Measurements from ENCODE around the gene MACROH2A1.

Gene MACROH2A1

GRCh38 chr5:135391869-135392255 is 7.2 kb downstream of the MACROH2A1 start:
- H3K4me3 ChIP-seq (ENCODE audit: low read depth, low read length), result no peak overlapping the region
- TF ChIP-seq, protein P1, sequence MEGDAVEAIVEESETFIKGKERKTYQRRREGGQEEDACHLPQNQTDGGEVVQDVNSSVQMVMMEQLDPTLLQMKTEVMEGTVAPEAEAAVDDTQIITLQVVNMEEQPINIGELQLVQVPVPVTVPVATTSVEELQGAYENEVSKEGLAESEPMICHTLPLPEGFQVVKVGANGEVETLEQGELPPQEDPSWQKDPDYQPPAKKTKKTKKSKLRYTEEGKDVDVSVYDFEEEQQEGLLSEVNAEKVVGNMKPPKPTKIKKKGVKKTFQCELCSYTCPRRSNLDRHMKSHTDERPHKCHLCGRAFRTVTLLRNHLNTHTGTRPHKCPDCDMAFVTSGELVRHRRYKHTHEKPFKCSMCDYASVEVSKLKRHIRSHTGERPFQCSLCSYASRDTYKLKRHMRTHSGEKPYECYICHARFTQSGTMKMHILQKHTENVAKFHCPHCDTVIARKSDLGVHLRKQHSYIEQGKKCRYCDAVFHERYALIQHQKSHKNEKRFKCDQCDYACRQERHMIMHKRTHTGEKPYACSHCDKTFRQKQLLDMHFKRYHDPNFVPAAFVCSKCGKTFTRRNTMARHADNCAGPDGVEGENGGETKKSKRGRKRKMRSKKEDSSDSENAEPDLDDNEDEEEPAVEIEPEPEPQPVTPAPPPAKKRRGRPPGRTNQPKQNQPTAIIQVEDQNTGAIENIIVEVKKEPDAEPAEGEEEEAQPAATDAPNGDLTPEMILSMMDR (IDR thresholded peaks at IDR 0.05; ENCODE audit: low read depth, low read length), result no peak
- no peak for TF ChIP-seq POLR2A (IDR thresholded peaks at IDR 0.05; ENCODE audit: extremely low read depth, insufficient read length)
- no peak for TF ChIP-seq MYC (IDR thresholded peaks at IDR 0.05; ENCODE audit: low read depth, low read length)
- no peak for TF ChIP-seq MAX (IDR thresholded peaks at IDR 0.05; ENCODE audit: low read depth, low read length)
- no peak for DNase-seq (ENCODE audit: low read depth)

DNA sequence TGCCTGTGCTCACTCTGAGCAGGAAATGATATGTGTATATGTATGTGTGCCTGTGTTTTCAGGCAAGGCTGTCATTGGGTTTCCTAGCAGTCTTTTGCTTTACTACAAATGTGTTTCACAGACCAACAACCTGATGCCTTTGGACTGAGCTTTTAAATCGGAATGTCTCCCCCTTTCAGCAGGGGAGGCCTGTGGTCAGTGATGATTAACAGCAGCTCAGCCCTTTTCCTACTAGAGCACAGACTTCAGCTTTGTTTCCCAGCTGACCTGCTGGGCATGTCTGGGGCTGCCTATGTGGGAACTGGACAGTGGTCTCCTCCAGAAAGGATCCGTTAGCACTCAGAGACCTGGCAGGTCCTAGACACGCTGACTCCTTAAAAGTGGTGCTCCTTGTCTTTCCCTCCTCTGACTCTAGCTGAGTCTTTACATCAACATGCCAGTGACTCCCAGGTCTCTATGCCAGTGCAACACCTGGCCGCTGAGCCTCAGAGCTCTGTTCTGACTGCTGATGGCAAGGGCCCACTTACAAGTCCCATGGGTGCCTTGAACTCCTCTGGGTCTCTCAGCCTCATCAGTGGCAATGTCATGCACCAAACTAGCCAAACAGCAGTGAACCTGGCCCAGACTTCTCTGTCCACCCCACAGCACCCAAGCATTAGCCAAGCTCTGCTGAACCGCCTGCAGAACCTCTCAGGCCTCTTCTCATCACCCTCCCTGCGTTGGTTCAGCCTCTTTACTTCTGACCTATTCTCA is 7.7 kb downstream of the MACROH2A1 start:
- H3K4me3 ChIP-seq (ENCODE audit: low read depth, low read length), result no peak overlapping the region
- TF ChIP-seq, protein P1 (IDR thresholded peaks at IDR 0.05; ENCODE audit: low read depth, low read length), result no peak
- TF ChIP-seq MAX (IDR thresholded peaks at IDR 0.05; ENCODE audit: low read depth, low read length) (no peak), MYC (IDR thresholded peaks at IDR 0.05; ENCODE audit: low read depth, low read length) (no peak), POLR2A (IDR thresholded peaks at IDR 0.05; ENCODE audit: extremely low read depth, insufficient read length) (no peak)
- no peak for DNase-seq (ENCODE audit: low read depth)

- H3K4me3 ChIP-seq (ENCODE audit: low read depth, low read length), result no peak overlapping the region
- DNase-seq (ENCODE audit: low read depth), result no peak
- no peak for TF ChIP-seq MAX (IDR thresholded peaks at IDR 0.05; ENCODE audit: low read depth, low read length)
- no peak for TF ChIP-seq POLR2A (IDR thresholded peaks at IDR 0.05; ENCODE audit: extremely low read depth, insufficient read length)
- no peak for TF ChIP-seq MYC (IDR thresholded peaks at IDR 0.05; ENCODE audit: low read depth, low read length)
- TF ChIP-seq, protein P1 (IDR thresholded peaks at IDR 0.05; ENCODE audit: low read depth, low read length), result no peak
Observed at GRCh38 chr5:135388860-135389435, 10.1 kb downstream of the MACROH2A1 start.

- no peak for TF ChIP-seq MAX (IDR thresholded peaks at IDR 0.05; ENCODE audit: low read depth, low read length)
- no peak for TF ChIP-seq MYC (IDR thresholded peaks at IDR 0.05; ENCODE audit: low read depth, low read length)
- TF ChIP-seq, protein P1 (IDR thresholded peaks at IDR 0.05; ENCODE audit: low read depth, low read length), result no peak
- TF ChIP-seq POLR2A (IDR thresholded peaks at IDR 0.05; ENCODE audit: extremely low read depth, insufficient read length), result no peak
- DNase-seq (ENCODE audit: low read depth), result peak; percentile 72
- no peak overlapping the region for H3K4me3 ChIP-seq (ENCODE audit: low read depth, low read length)
Observed at GRCh38 chr5:135387629-135387960, 11.4 kb downstream of the MACROH2A1 start.

GRCh38 chr5:135386886-135387628 is 12.0 kb downstream of the MACROH2A1 start:
- no peak overlapping the region for H3K4me3 ChIP-seq (ENCODE audit: low read depth, low read length)
- no peak for DNase-seq (ENCODE audit: low read depth)
- TF ChIP-seq MAX (IDR thresholded peaks at IDR 0.05; ENCODE audit: low read depth, low read length) (no peak), MYC (IDR thresholded peaks at IDR 0.05; ENCODE audit: low read depth, low read length) (no peak), POLR2A (IDR thresholded peaks at IDR 0.05; ENCODE audit: extremely low read depth, insufficient read length) (no peak)
- TF ChIP-seq, protein P1 (IDR thresholded peaks at IDR 0.05; ENCODE audit: low read depth, low read length), result no peak

All from NB4 (cell line).